CD4-positive, alpha-beta memory T cell (primary cell): ENCODE results near the gene NOVA2. TPM values are rescaled to one million over a fixed set of nuclear protein-coding genes. Genes with fewer than 3 reads are reported as not detected.
A peak's percentile ranks its signal among the peaks of the same experiment; 100 is the strongest.

ENCODE experiments used
- CTCF ChIA-PET: fragments of 350-600 bp; sonication (Branson Sonifier 250); formaldehyde crosslinking; loops from one replicate; lab custom pipeline; 2021; ENCODE audit warnings: inconsistent platforms; ENCODE audit not compliant: partially characterized antibody; lab: Charles Lee
- POLR2A ChIA-PET: fragments of 350-600 bp; sonication (Branson Sonifier 250); formaldehyde crosslinking; loops from one replicate; lab custom pipeline; 2021; ENCODE audit not compliant: partially characterized antibody; lab: Charles Lee
- DNase-seq, 5 donors: peaks; one replicate each; pipeline versions ENCODE4 v3.0.0 to v3.0.0-alpha.2; 2020 to 2022; ENCODE audit warnings: mixed read lengths in 1 of 5
- H3K27ac ChIP-seq: one replicate; pipeline ENCODE4 v1.7.0; 2013; ENCODE audit warnings: low read depth, low read length
- H3K27me3 ChIP-seq: 2 replicates; pipeline ENCODE4 v1.7.0; 2013; ENCODE audit warnings: mild to moderate bottlenecking, low read length, moderate library complexity; ENCODE audit not compliant: insufficient read depth
- H3K36me3 ChIP-seq: 2 replicates; pipeline ENCODE4 v1.7.0; 2013; ENCODE audit warnings: mild to moderate bottlenecking, low read length, moderate library complexity; ENCODE audit not compliant: insufficient read depth
- H3K4me1 ChIP-seq: 2 replicates; pipeline ENCODE4 v1.7.0; 2013; ENCODE audit warnings: mild to moderate bottlenecking, low read length, moderate library complexity; ENCODE audit not compliant: insufficient read depth
- H3K4me3 ChIP-seq, 2 donors: one replicate each; pipeline ENCODE4 v1.7.0; 2013; ENCODE audit warnings: low read length in 2 of 2, mild to moderate bottlenecking in 1 of 2
- H3K9me3 ChIP-seq, 2 donors: one replicate each; pipeline ENCODE4 v1.7.0; 2013; ENCODE audit warnings: low read length in 2 of 2, control low read depth in 1 of 2; ENCODE audit not compliant: control insufficient read depth in 1 of 2
- H3K27ac Mint-ChIP-seq, 7 donors: one replicate each; pipeline ENCODE4 v1.8.0; 2020 to 2021; ENCODE audit warnings: mixed read lengths in 7 of 7, mild to moderate bottlenecking in 6 of 7, inconsistent platforms in 3 of 7, moderate library complexity in 3 of 7
- H3K27me3 Mint-ChIP-seq, 2 donors: one replicate each; pipeline ENCODE4 v1.8.0; 2020 to 2021; ENCODE audit warnings: mixed read lengths in 2 of 2
- H3K36me3 Mint-ChIP-seq, 2 donors: one replicate each; pipeline ENCODE4 v1.8.0; 2020 to 2021; ENCODE audit warnings: mixed read lengths in 2 of 2, inconsistent platforms in 1 of 2, mild to moderate bottlenecking in 1 of 2
- H3K4me1 Mint-ChIP-seq, 4 donors: one replicate each; pipeline ENCODE4 v1.8.0; 2020 to 2021; ENCODE audit warnings: mixed read lengths in 4 of 4, mild to moderate bottlenecking in 1 of 4
- H3K4me3 Mint-ChIP-seq, 8 donors: one replicate each; pipeline ENCODE4 v1.8.0; 2020 to 2021; ENCODE audit warnings: mixed read lengths in 8 of 8, mild to moderate bottlenecking in 7 of 8, moderate library complexity in 6 of 8, inconsistent platforms in 3 of 8
- H3K9me3 Mint-ChIP-seq, 8 donors: one replicate each; pipeline ENCODE4 v1.8.0; 2020 to 2021; ENCODE audit warnings: mixed read lengths in 8 of 8, mild to moderate bottlenecking in 5 of 8, inconsistent platforms in 3 of 8, moderate library complexity in 1 of 8
- intact Hi-C: fragments of 100-400 bp; cut with micrococcal nuclease; formaldehyde crosslinking; loops from one replicate; pipeline ENCODE4 v1.15.1; 2023
- polyA plus RNA-seq, 2 donors: library from polyadenylated mRNA; unstranded; fragments of 300-500 nt; fragmentation: Illumina TruSeq; gene quantifications; one replicate each; pipeline ENCODE4 v1.2.3, GENCODE V29; 2021
- total RNA-seq, 2 experiments: library from RNA; stranded (reverse); gene quantifications; one replicate each; pipeline ENCODE4 v1.2.3, GENCODE V29; 2021

Gene NOVA2
- total and polyA plus RNA-seq, 4 experiments from 2014 or later = not detected

- Mint-ChIP-seq H3K36me3 (no peaks in the 10 kb centered on the region), H3K27ac (no peak overlapping the region), H3K4me1 (no peaks in the 10 kb centered on the region), H3K9me3 (no peaks in the 10 kb centered on the region), H3K4me3 (no peak overlapping the region), H3K27me3 (peaks cover 7 to 16% of the 10 kb centered on the region in 2 donors)
- Histone ChIP-seq H3K4me3 (no peak overlapping the region), H3K27me3 (no peaks in the 10 kb centered on the region), H3K36me3 (no peaks in the 10 kb centered on the region), H3K4me1 (peaks cover 6% of the 10 kb centered on the region), H3K9me3 (no peaks in the 10 kb centered on the region), H3K27ac (no peak overlapping the region)
- POLR2A ChIA-PET = no interaction called here
- intact Hi-C loops = loop anchor here (10.0 kb wide), 2 partner anchors 195 to 405 kb away; partner anchors contain the start of genes DMWD and OPA3
- no peak for DNase-seq
- CTCF ChIA-PET = interaction anchor here (1.6 kb wide), 1 partner anchor 16 kb away, joined by 4 read pairs; no protein-coding TSS in a partner anchor
Observed at GRCh38 chr19:45990113-45990728, 16.6 kb upstream of the NOVA2 start.

- H3K4me3 ChIP-seq = no peak overlapping the region
Observed at GRCh38 chr19:45985321-45985720, 11.7 kb upstream of the NOVA2 start.

GRCh38 chr19:45981350-45981749 lies 7.7 kb upstream of the NOVA2 start:
- H3K27ac ChIP-seq = no peak overlapping the region
- H3K4me1 Mint-ChIP-seq = no peaks in the 10 kb centered on the region
- H3K27ac Mint-ChIP-seq = no peak overlapping the region
- H3K9me3 Mint-ChIP-seq = peaks cover 0 to 3% (median 0%) of the 10 kb centered on the region in 8 donors
- intact Hi-C loops = no loop called here
- H3K9me3 ChIP-seq = no peaks in the 10 kb centered on the region
- no peaks in the 10 kb centered on the region for H3K36me3 Mint-ChIP-seq
- no peaks in the 10 kb centered on the region for H3K4me1 ChIP-seq
- H3K36me3 ChIP-seq = no peaks in the 10 kb centered on the region
- ChIA-PET CTCF (no interaction called here), POLR2A (no interaction called here)
- no peak overlapping the region for H3K4me3 Mint-ChIP-seq
- H3K27me3 Mint-ChIP-seq = peaks cover 17 to 29% of the 10 kb centered on the region in 2 donors
- no peaks in the 10 kb centered on the region for H3K27me3 ChIP-seq
- DNase-seq = no peak
- H3K4me3 ChIP-seq = no peak overlapping the region

More at GRCh38 chr19:45985321-45985720, 11.7 kb upstream of the NOVA2 start:
- H3K36me3 Mint-ChIP-seq = no peaks in the 10 kb centered on the region
- no peak overlapping the region for H3K27ac Mint-ChIP-seq
- intact Hi-C loops = no loop called here
- H3K27me3 Mint-ChIP-seq = peaks cover 9 to 26% of the 10 kb centered on the region in 2 donors
- Histone ChIP-seq H3K9me3 (no peaks in the 10 kb centered on the region), H3K4me1 (no peaks in the 10 kb centered on the region), H3K27me3 (no peaks in the 10 kb centered on the region), H3K36me3 (no peaks in the 10 kb centered on the region), H3K27ac (no peak overlapping the region)
- POLR2A ChIA-PET = no interaction called here
- peaks cover 0 to 3% (median 0%) of the 10 kb centered on the region in 8 donors for H3K9me3 Mint-ChIP-seq
- no peak overlapping the region for H3K4me3 Mint-ChIP-seq
- CTCF ChIA-PET = no interaction called here
- H3K4me1 Mint-ChIP-seq = no peaks in the 10 kb centered on the region
- no peak for DNase-seq

GRCh38 chr19:45978156-45978555 lies 4.5 kb upstream of the NOVA2 start:
- no peak overlapping the region for H3K27ac ChIP-seq
- intact Hi-C loops = no loop called here
- CTCF ChIA-PET = no interaction called here

GRCh38 chr19:45976178-45976577 lies 2.5 kb upstream of the NOVA2 start:
- peaks cover 21% of the 10 kb centered on the region for H3K4me1 ChIP-seq
- no peak overlapping the region for H3K4me3 ChIP-seq
- Mint-ChIP-seq H3K27ac (peak overlapping the region in 1 of 7 donors; percentile 30), H3K36me3 (no peaks in the 10 kb centered on the region), H3K4me3 (no peak overlapping the region), H3K27me3 (peaks cover 39 to 51% of the 10 kb centered on the region in 2 donors), H3K9me3 (peaks cover 0 to 2% (median 0%) of the 10 kb centered on the region in 8 donors), H3K4me1 (peaks cover 12 to 21% (median 15%) of the 10 kb centered on the region in 4 donors)
- POLR2A ChIA-PET = no interaction called here
- H3K36me3 ChIP-seq = no peaks in the 10 kb centered on the region
- DNase-seq = no peak
- no peaks in the 10 kb centered on the region for H3K9me3 ChIP-seq
- peaks cover 21% of the 10 kb centered on the region for H3K27me3 ChIP-seq
- CTCF ChIA-PET = no interaction called here
- H3K27ac ChIP-seq = no peak overlapping the region
- intact Hi-C loops = no loop called here

More at GRCh38 chr19:45978156-45978555, 4.5 kb upstream of the NOVA2 start:
- Mint-ChIP-seq H3K27me3 (peaks cover 28 to 46% of the 10 kb centered on the region in 2 donors), H3K4me3 (no peak overlapping the region), H3K27ac (no peak overlapping the region), H3K36me3 (no peaks in the 10 kb centered on the region), H3K9me3 (no peaks in the 10 kb centered on the region), H3K4me1 (peaks cover 1 to 7% (median 3%) of the 10 kb centered on the region in 4 donors)
- Histone ChIP-seq H3K27me3 (peaks cover 6% of the 10 kb centered on the region), H3K9me3 (no peaks in the 10 kb centered on the region), H3K4me1 (peaks cover 7% of the 10 kb centered on the region), H3K4me3 (no peak overlapping the region), H3K36me3 (no peaks in the 10 kb centered on the region)
- POLR2A ChIA-PET = no interaction called here
- no peak for DNase-seq

GRCh38 chr19:45975306-45976070 lies 1.8 kb upstream of the NOVA2 start:
- Histone ChIP-seq H3K4me1 (peaks cover 24% of the 10 kb centered on the region), H3K4me3 (no peak overlapping the region), H3K27ac (no peak overlapping the region), H3K36me3 (no peaks in the 10 kb centered on the region), H3K27me3 (peaks cover 27% of the 10 kb centered on the region), H3K9me3 (no peaks in the 10 kb centered on the region)
- intact Hi-C loops = no loop called here
- CTCF ChIA-PET = no interaction called here
- Mint-ChIP-seq H3K9me3 (peaks cover 0 to 2% (median 0%) of the 10 kb centered on the region in 8 donors), H3K27ac (peak overlapping the region in 1 of 7 donors; percentile 12), H3K36me3 (no peaks in the 10 kb centered on the region), H3K27me3 (peaks cover 44 to 50% of the 10 kb centered on the region in 2 donors), H3K4me3 (peak overlapping the region in 1 of 8 donors; percentile 21), H3K4me1 (peaks cover 14 to 23% (median 18%) of the 10 kb centered on the region in 4 donors)
- DNase-seq = no peak
- POLR2A ChIA-PET = no interaction called here

DNA sequence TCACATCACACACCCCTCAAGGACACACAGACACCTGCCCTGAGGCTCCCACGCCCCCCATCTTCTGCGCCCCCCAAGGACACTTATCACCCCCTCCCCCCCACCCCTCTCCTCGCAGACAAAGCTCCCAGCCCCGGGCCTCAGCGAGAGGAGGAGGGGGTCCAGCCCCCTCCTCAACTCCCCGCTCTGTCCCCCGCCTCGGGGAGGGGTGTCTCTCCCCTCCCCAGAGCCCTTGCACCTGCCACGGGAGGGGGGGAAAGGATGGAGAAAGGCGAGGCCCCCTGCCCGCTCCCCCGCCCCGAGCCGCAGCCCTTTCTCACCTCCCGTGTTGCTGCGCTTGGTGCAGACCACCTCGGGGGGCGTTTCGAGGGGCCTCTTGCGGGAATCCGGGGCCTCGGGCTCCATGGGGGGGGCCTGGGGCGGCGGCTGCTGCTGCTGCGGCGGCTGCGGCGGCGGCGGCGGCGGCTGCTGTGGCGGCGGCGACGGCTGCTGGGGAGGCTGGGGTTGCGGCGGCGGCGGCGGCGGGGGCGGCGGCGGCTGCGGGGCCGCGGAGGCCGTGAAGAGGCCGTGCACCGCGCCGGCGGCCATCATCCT lies 621 bp downstream of the NOVA2 start:
- CTCF ChIA-PET = no interaction called here
- Histone ChIP-seq H3K4me3 (no peak overlapping the region), H3K27me3 (peaks cover 27% of the 10 kb centered on the region), H3K4me1 (peaks cover 24% of the 10 kb centered on the region), H3K27ac (no peak overlapping the region), H3K36me3 (no peaks in the 10 kb centered on the region), H3K9me3 (no peaks in the 10 kb centered on the region)
- intact Hi-C loops = no loop called here
- H3K9me3 Mint-ChIP-seq = peaks cover 0 to 4% (median 0%) of the 10 kb centered on the region in 8 donors
- POLR2A ChIA-PET = no interaction called here
- peak overlapping the region in 3 of 8 donors; percentile 29 to 52 (median 43) for H3K4me3 Mint-ChIP-seq
- H3K27me3 Mint-ChIP-seq = peaks cover 48 to 59% of the 10 kb centered on the region in 2 donors
- H3K27ac Mint-ChIP-seq = peak overlapping the region in 1 of 7 donors; percentile 26
- DNase-seq = no peak
- H3K4me1 Mint-ChIP-seq = peaks cover 14 to 23% (median 18%) of the 10 kb centered on the region in 4 donors
- H3K36me3 Mint-ChIP-seq = no peaks in the 10 kb centered on the region
